Measurements from ENCODE around the gene METAP1D. TPM values are rescaled to one million over a fixed set of nuclear protein-coding genes. Genes with fewer than 3 reads are reported as not detected.
"Not testable (repeated sequence)": the region's sequence is repeated elsewhere in the genome, so short reads cannot be mapped to it uniquely, and the experiment has no call there.

The METAP1D gene
- total RNA-seq, 1 experiment from 2014 or later: 32.4 TPM

DNA sequence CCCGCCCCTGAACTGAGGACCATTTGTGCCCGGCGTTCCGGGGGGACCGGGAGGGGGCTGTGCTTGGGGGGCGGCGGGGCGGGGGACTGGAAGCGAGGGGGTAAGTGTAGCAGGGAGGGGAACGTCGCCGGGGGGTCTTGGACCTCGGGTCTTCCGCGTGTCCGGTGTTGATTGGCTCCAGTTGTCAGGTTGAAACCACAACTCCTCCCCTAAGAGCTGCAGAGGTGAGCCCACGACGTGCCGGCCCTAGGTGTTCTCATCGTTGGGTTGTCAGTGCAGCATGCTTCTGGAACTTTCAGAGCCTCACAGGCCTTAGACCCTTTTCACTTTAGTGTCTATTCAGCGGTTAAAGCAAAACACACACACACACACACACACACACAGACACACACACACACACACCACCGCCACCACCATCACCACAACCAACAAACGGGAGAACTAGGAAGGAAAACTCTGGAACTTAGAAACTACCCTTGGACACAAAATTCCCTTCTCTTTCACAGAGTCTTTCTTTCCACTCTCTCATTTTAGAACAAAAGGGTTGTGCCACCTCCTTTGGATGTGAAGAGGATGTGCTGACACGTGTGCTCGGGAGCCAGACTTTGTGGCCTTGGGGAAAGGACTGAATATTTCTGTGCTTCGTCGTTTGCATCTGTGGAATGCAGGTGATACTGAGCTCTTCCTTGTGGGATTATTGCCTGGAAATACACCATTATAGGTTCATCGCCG, 109.7 kb downstream of the METAP1D start:
- no peak overlapping the region for H3K4me2 ChIP-seq
- H3K27ac ChIP-seq: no peak overlapping the region
- TF ChIP-seq, protein P1, sequence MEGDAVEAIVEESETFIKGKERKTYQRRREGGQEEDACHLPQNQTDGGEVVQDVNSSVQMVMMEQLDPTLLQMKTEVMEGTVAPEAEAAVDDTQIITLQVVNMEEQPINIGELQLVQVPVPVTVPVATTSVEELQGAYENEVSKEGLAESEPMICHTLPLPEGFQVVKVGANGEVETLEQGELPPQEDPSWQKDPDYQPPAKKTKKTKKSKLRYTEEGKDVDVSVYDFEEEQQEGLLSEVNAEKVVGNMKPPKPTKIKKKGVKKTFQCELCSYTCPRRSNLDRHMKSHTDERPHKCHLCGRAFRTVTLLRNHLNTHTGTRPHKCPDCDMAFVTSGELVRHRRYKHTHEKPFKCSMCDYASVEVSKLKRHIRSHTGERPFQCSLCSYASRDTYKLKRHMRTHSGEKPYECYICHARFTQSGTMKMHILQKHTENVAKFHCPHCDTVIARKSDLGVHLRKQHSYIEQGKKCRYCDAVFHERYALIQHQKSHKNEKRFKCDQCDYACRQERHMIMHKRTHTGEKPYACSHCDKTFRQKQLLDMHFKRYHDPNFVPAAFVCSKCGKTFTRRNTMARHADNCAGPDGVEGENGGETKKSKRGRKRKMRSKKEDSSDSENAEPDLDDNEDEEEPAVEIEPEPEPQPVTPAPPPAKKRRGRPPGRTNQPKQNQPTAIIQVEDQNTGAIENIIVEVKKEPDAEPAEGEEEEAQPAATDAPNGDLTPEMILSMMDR (conservative IDR thresholded peaks at IDR 0.05): no peak
- TF ChIP-seq EZH2 (IDR thresholded peaks at IDR 0.05; ENCODE audit: low read depth): no peak
- CTCF ChIA-PET: interaction anchor here (0.6 to 0.7 kb wide), 3 partner anchors 14 to 359 kb away, joined by 3 read pairs; no protein-coding TSS in a partner anchor
- no peaks in the 10 kb centered on the region for H3K36me3 ChIP-seq (ENCODE audit: low read depth)
- POLR2A ChIA-PET (ENCODE audit: unreplicated experiment): no interaction called here
- H3K4me3 ChIP-seq: no peak overlapping the region
- intact Hi-C loops (cut with micrococcal nuclease; ENCODE audit: unreplicated experiment): loop anchor here (10.0 kb wide), 2 partner anchors 675 to 1135 kb away; partner anchors contain the start of genes DCAF17 and METTL8
- H3K79me2 ChIP-seq (ENCODE audit: low read depth): no peaks in the 10 kb centered on the region
- no peaks in the 10 kb centered on the region for H4K20me1 ChIP-seq (ENCODE audit: insufficient read depth)
- H3K4me1 ChIP-seq (replicated peaks; ENCODE audit: insufficient read depth): no peaks in the 10 kb centered on the region
- H3K9me3 ChIP-seq (ENCODE audit: insufficient read depth, low read depth): no peaks in the 10 kb centered on the region
- no peaks in the 10 kb centered on the region for H3K27me3 ChIP-seq (ENCODE audit: insufficient read depth, low read depth)
- no peak overlapping the region for H2AFZ ChIP-seq
- no peaks in the 10 kb centered on the region for H3K9me2 ChIP-seq (ENCODE audit: insufficient read depth)
- H3F3A ChIP-seq (ENCODE audit: insufficient read depth, low read depth): no peaks in the 10 kb centered on the region
- DNase-seq: no peak
- BruUV-seq (replicated peaks): no TSS peak

DNA sequence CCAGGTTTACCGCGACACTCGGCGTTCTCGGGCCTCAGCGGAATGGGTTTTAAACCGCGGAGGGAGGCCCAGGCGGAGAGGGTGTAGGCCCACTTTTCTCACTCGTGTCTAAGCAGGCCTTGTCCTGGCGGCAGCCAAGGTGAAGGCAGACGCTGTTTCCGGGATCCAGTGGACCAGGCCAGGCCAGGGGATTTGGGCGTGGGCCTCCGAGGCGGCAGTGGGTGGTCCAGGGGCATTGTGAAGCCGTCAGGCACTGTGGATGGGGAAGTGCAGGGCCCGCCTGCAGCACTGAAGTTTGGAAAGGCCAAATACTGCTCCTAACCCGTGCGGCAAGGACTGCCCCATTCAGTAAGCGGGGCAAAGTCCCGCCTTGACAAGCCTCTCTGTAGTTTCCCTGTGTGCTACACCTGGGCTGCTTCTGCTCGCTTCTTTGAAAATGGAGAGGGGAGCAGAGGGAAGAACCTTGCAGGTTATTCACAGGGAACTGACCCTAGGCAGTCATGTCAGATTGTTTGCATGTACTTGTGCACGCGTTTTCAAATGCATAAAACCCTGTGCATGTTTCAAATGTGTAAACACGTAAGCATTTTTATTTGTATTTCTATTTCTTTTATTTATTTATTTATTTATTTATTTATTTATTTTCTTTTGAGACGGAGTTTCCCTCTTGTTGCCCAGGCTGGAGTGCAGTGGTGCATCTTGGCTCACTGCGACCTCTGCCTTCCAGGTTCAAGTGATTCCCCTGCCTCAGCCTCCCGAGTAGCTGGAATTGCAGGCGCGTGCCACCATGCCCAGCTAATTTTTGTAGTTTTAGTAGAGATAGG, 110.4 kb downstream of the METAP1D start:
- CTCF ChIA-PET: interaction anchor here (0.7 kb wide), 1 partner anchor 15 kb away, joined by 3 read pairs; no protein-coding TSS in a partner anchor
- no peak overlapping the region for H3K4me2 ChIP-seq
- BruUV-seq (replicated peaks): no TSS peak

DNA sequence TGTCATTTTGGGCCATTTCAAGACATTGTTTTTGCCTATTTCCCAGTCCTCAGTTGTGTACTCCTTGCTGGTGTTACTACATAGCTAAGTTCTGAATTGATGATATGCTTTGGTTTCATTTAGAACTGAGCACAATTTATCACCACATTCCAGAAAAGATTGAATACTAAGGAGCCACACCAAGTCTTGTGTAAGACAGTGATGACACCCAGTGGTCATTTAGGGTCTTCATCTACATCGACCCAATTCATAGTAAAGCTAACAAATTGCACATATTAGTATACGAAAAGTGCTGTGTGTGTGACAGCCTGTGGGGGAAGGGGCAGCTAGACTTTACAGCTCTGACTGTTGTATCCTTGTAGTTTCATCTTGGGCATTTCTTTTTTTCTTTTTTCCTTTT, 113.9 kb downstream of the METAP1D start:
- Histone ChIP-seq H3K4me3 (no peak overlapping the region), H2AFZ (no peak overlapping the region), H3K27me3 (ENCODE audit: insufficient read depth, low read depth) (no peaks in the 10 kb centered on the region), H4K20me1 (ENCODE audit: insufficient read depth) (no peaks in the 10 kb centered on the region), H3K9me3 (ENCODE audit: insufficient read depth, low read depth) (no peaks in the 10 kb centered on the region), H3K36me3 (ENCODE audit: low read depth) (no peaks in the 10 kb centered on the region), H3K27ac (no peak overlapping the region), H3K79me2 (ENCODE audit: low read depth) (no peaks in the 10 kb centered on the region), H3K4me1 (replicated peaks; ENCODE audit: insufficient read depth) (peaks cover 3% of the 10 kb centered on the region), H3K9me2 (ENCODE audit: insufficient read depth) (no peaks in the 10 kb centered on the region), H3F3A (ENCODE audit: insufficient read depth, low read depth) (peaks cover 2% of the 10 kb centered on the region), H3K4me2 (no peak overlapping the region)
- ChIA-PET CTCF (interaction anchor here (0.6 to 1.7 kb wide), 8 partner anchors 9 to 532 kb away, joined by 3 to 8 read pairs (median 4); no protein-coding TSS in a partner anchor), POLR2A (ENCODE audit: unreplicated experiment) (interaction anchor here (0.6 kb wide), 1 partner anchor 350 kb away, joined by 6 read pairs; no protein-coding TSS in a partner anchor)
- TF ChIP-seq, protein P1 (conservative IDR thresholded peaks at IDR 0.05): peak; percentile 56
- TF ChIP-seq EZH2 (IDR thresholded peaks at IDR 0.05; ENCODE audit: low read depth): no peak
- no TSS peak for BruUV-seq (replicated peaks)
- DNase-seq: no peak
- intact Hi-C loops (cut with micrococcal nuclease; ENCODE audit: unreplicated experiment): no loop called here

More for the DNA sequence above, 110.4 kb downstream of the METAP1D start:
- Histone ChIP-seq H2AFZ (no peak overlapping the region), H3F3A (ENCODE audit: insufficient read depth, low read depth) (no peaks in the 10 kb centered on the region), H3K27ac (no peak overlapping the region), H3K79me2 (ENCODE audit: low read depth) (no peaks in the 10 kb centered on the region), H3K9me3 (ENCODE audit: insufficient read depth, low read depth) (no peaks in the 10 kb centered on the region), H3K36me3 (ENCODE audit: low read depth) (no peaks in the 10 kb centered on the region), H4K20me1 (ENCODE audit: insufficient read depth) (no peaks in the 10 kb centered on the region), H3K4me1 (replicated peaks; ENCODE audit: insufficient read depth) (no peaks in the 10 kb centered on the region), H3K27me3 (ENCODE audit: insufficient read depth, low read depth) (no peaks in the 10 kb centered on the region), H3K4me3 (no peak overlapping the region), H3K9me2 (ENCODE audit: insufficient read depth) (no peaks in the 10 kb centered on the region)
- intact Hi-C loops (cut with micrococcal nuclease; ENCODE audit: unreplicated experiment): loop anchor here (10.0 kb wide), 2 partner anchors 675 to 1135 kb away; partner anchors contain the start of genes DCAF17 and METTL8
- no peak for DNase-seq
- TF ChIP-seq EZH2 (IDR thresholded peaks at IDR 0.05; ENCODE audit: low read depth): no peak
- TF ChIP-seq, protein P1 (conservative IDR thresholded peaks at IDR 0.05): no peak
- POLR2A ChIA-PET (ENCODE audit: unreplicated experiment): no interaction called here

DNA sequence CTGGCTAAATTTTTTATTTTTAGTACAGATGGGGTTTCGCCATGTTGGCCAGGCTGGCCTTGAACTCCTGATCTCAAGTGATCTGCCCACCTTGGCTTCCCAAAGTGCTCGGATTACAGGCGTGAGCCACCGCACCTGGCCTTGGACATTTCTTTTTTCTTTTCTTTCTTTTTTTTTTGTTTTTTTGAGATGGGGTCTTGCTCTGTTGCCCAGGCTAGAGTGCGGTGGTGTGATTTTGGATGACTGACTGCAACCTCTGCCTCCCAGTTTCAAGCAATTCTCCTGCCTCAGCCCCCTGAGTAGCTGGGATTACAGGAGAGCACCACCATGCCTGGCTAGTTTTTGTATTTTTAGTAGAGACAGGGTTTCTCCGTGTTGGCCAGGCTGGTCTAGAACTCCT, 114.4 kb downstream of the METAP1D start:
- H3K4me2 ChIP-seq; H3K36me3 ChIP-seq (ENCODE audit: low read depth); H2AFZ ChIP-seq; H3K79me2 ChIP-seq (ENCODE audit: low read depth); H3K27me3 ChIP-seq (ENCODE audit: insufficient read depth, low read depth); H3K9me3 ChIP-seq (ENCODE audit: insufficient read depth, low read depth); POLR2A ChIA-PET (ENCODE audit: unreplicated experiment); BruUV-seq (replicated peaks); H4K20me1 ChIP-seq (ENCODE audit: insufficient read depth); intact Hi-C loops (cut with micrococcal nuclease; ENCODE audit: unreplicated experiment); H3K4me1 ChIP-seq (replicated peaks; ENCODE audit: insufficient read depth); H3F3A ChIP-seq (ENCODE audit: insufficient read depth, low read depth); H3K4me3 ChIP-seq; H3K9me2 ChIP-seq (ENCODE audit: insufficient read depth); H3K27ac ChIP-seq; DNase-seq: not testable (repeated sequence)
- CTCF ChIA-PET: interaction anchor here (0.6 to 1.7 kb wide), 8 partner anchors 10 to 532 kb away, joined by 3 to 8 read pairs (median 4); no protein-coding TSS in a partner anchor

All from PC-9 (cell line).